Kidney (tissue), 22 donors: Measurements from ENCODE around the gene U2AF1L4. TPM values are rescaled to one million over a fixed set of nuclear protein-coding genes. Genes with fewer than 3 reads are reported as not detected.
A peak's percentile ranks its signal among the peaks of the same experiment; 100 is the strongest.

ENCODE experiments used
- DNase-seq, 5 donors: peaks; one replicate each; pipeline ENCODE4 v3.0.0-alpha.2; 2013 to 2020
- FAIRE-seq: peaks from 2 replicates; lab custom pipeline; 2012; peaks lifted over from hg19 to GRCh38; lab: Jason Lieb, UNC
- H3K27ac ChIP-seq, 2 donors: one replicate each; pipeline ENCODE4 v1.7.0; 2013; ENCODE audit warnings: low read depth in 2 of 2, low read length in 2 of 2, inconsistent platforms in 1 of 2
- H3K27me3 ChIP-seq: one replicate; pipeline ENCODE4 v1.7.1; 2013; ENCODE audit warnings: low read length, inconsistent platforms; ENCODE audit not compliant: control insufficient read depth, insufficient read depth
- H3K36me3 ChIP-seq, 3 donors: one replicate each; pipeline versions ENCODE4 v1.7.0 to v1.7.1; 2013; ENCODE audit warnings: low read length in 3 of 3, control low read depth in 1 of 3, inconsistent platforms in 1 of 3; ENCODE audit not compliant: insufficient read depth in 3 of 3, control insufficient read depth in 2 of 3
- H3K4me1 ChIP-seq, 3 donors: one replicate each; pipeline versions ENCODE4 v1.7.0 to v1.7.1; 2013; ENCODE audit warnings: low read length in 3 of 3, inconsistent platforms in 1 of 3, low read depth in 1 of 3; ENCODE audit not compliant: control insufficient read depth in 2 of 3, insufficient read depth in 2 of 3
- H3K4me3 ChIP-seq, 3 donors: one replicate each; pipeline versions ENCODE4 v1.7.0 to v1.8.1; 2013; ENCODE audit warnings: low read length in 3 of 3, control low read depth in 1 of 3, inconsistent platforms in 1 of 3
- H3K9ac ChIP-seq, 3 donors: one replicate each; pipeline versions ENCODE4 v1.7.0 to v1.7.1; 2013; ENCODE audit warnings: low read length in 3 of 3, control low read depth in 1 of 3, inconsistent platforms in 1 of 3
- H3K9me3 ChIP-seq, 3 donors: one replicate each; pipeline versions ENCODE4 v1.7.0 to v1.7.1; 2013; ENCODE audit warnings: low read length in 3 of 3, control low read depth in 1 of 3, inconsistent platforms in 1 of 3; ENCODE audit not compliant: control insufficient read depth in 2 of 3, insufficient read depth in 1 of 3
- CTCF ChIP-seq: IDR thresholded peaks from 3 replicates; pipeline ENCODE4 v1.5.1; 2012; ENCODE audit warnings: mild to moderate bottlenecking, moderate library complexity, borderline replicate concordance; ENCODE audit not compliant: insufficient read depth; ENCODE audit errors: extremely low read depth
- intact Hi-C: fragments of 100-400 bp; cut with DNase I; formaldehyde crosslinking; loops from one replicate; pipeline ENCODE4 v1.11.1; 2022
- long read RNA-seq, 10 donors: library from polyadenylated mRNA in 1 of 10; unstranded in 1 of 10; transcript quantifications; one replicate each; pipeline ENCODE4 v2.0.0 and lab custom pipeline, GENCODE V29; 2021 to 2026
- polyA plus RNA-seq: library from polyadenylated mRNA; stranded (reverse); fragments of 350-450 nt; fragmentation: Illumina TruSeq; extraction: RNeasy Lipid Tissue Mini Kit (QIAGEN cat#74804); gene quantifications from one replicate; pipeline ENCODE4 v1.2.3, GENCODE V29; 2014; ENCODE audit warnings: low read depth, low replicate concordance; ENCODE audit not compliant: insufficient read depth
- total RNA-seq: library from RNA; stranded (reverse); fragmentation: NEBNext Ultra II Directional; extraction: Animal tissue kit (Norgen Biotek cat#: 25700); gene quantifications from one replicate; pipeline ENCODE4 v1.2.1, GENCODE V29; 2021
- donor health status: control.
- donor health status: control.
- donor health status: control.
- donor health status: control.
- donor health status: control.
- donor health status: DM: yes; HTN: yes; CAD: no.
- donor health status: Normal renal cell carcinoma (clear cell type).

The U2AF1L4 gene
- total RNA-seq (27.4 TPM), polyA plus RNA-seq (47.7 TPM)
- long read RNA-seq, donor 1, partial matches to known transcripts: 0 of 2 reads
- long read RNA-seq, donor 1, other reads (novel, unspliced or antisense): 0 of 2 reads
- long read RNA-seq, donor 2, partial matches to known transcripts: 0 of 1 reads
- long read RNA-seq, donor 2, other reads (novel, unspliced or antisense): 0 of 1 reads
- long read RNA-seq, donor 3: 0 reads
- long read RNA-seq, donor 4, partial matches to known transcripts: 0 of 1 reads
- long read RNA-seq, donor 4, other reads (novel, unspliced or antisense): 0 of 1 reads
- long read RNA-seq, donor 5: 0 reads
- long read RNA-seq, donor 6, partial matches to known transcripts: 0 of 1 reads
- long read RNA-seq, donor 6, other reads (novel, unspliced or antisense): 0 of 1 reads
- long read RNA-seq, donor 7, partial matches to known transcripts: 6 of 20 reads
- long read RNA-seq, donor 7, other reads (novel, unspliced or antisense): 13 of 20 reads
- long read RNA-seq, donor 8, partial matches to known transcripts: 0 of 1 reads
- long read RNA-seq, donor 8, other reads (novel, unspliced or antisense): 0 of 1 reads
- long read RNA-seq, donor 9, partial matches to known transcripts: 0 of 1 reads
- long read RNA-seq, donor 9, other reads (novel, unspliced or antisense): 0 of 1 reads
- long read RNA-seq, donor 10: 0 reads

GRCh38 chr19:35745328-35746086, at the start of gene U2AF1L4, which contains the start of gene PSENEN:
Gene U2AF1L4, minus strand, starts transcription at chr19:35745418. Its CDS starts 27 bp downstream, at chr19:35745391.
Gene PSENEN, plus strand, starts transcription at chr19:35745651. Its CDS starts 280 bp downstream, at chr19:35745931.
- FAIRE-seq (peak; percentile 68), DNase-seq (peak; percentile 98 to 100 (median 99))
- peak; percentile 7 for TF ChIP-seq CTCF
- Histone ChIP-seq H3K9me3 (no peaks in the 10 kb centered on the region), H3K27ac (peak within 1 kb of the TSS; percentile 99 to 100), H3K9ac (peak within 1 kb of the TSS; percentile 63 to 98 (median 77)), H3K4me3 (peak within 1 kb of the TSS; percentile 94 to 99 (median 94)), H3K4me1 (peaks cover 2 to 22% (median 9%) of the 10 kb centered on the region in 3 donors), H3K27me3 (no peaks in the 10 kb centered on the region), H3K36me3 (no peaks in the 10 kb centered on the region)
- intact Hi-C loops: no loop called here

- H3K27me3 ChIP-seq: peaks cover 2% of the 10 kb centered on the region
- H3K9me3 ChIP-seq: no peaks in the 10 kb centered on the region
- TF ChIP-seq CTCF: no peak
- no peak overlapping the region for H3K9ac ChIP-seq
- no peak overlapping the region for H3K27ac ChIP-seq
- DNase-seq (no peak), FAIRE-seq (no peak)
- H3K4me3 ChIP-seq: no peak overlapping the region
- intact Hi-C loops: no loop called here
- H3K4me1 ChIP-seq: no peaks in the 10 kb centered on the region
- no peaks in the 10 kb centered on the region for H3K36me3 ChIP-seq
These were observed 48.4 kb upstream of the U2AF1L4 start for GRCh38 chr19:35793381-35794165.

GRCh38 chr19:35792888-35793287, 47.7 kb upstream of the U2AF1L4 start:
- intact Hi-C loops: no loop called here
- Histone ChIP-seq H3K9me3 (no peaks in the 10 kb centered on the region), H3K4me1 (no peaks in the 10 kb centered on the region), H3K27ac (no peak overlapping the region), H3K36me3 (no peaks in the 10 kb centered on the region), H3K27me3 (peaks cover 2% of the 10 kb centered on the region), H3K4me3 (no peak overlapping the region), H3K9ac (no peak overlapping the region)
- no peak for DNase-seq
- no peak for FAIRE-seq
- no peak for TF ChIP-seq CTCF
